Measurements from ENCODE around the gene ANTXR2.

ANTXR2 gene

DNA sequence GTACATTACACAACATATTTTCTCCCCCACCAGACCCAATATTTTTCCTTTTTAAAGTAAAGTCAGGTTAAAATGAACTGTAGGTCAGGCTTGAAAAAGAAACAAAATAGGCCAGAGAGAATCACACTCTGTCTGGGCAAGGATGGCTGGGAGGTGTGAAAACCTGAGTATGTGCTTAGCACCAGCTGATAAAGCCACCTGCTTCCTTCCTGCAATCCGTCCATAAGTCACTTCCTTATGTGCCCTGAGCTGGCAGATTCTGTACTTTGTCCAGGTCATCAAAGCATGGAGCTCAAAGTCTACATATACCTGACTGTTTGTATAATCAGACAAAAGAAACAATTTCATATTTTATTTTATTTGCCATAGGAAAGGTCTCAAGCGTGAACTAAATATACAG is 37.7 kb downstream of the ANTXR2 start:
- no CpG with 5 or more reads among the region's 2 CpGs for WGBS (ENCODE audit: extremely low coverage, insufficient coverage, insufficient read length)
- H4K12ac ChIP-seq (ENCODE audit: low read depth, low read length) = no peak overlapping the region
- no peak overlapping the region for H3K9ac ChIP-seq (ENCODE audit: low read length)
- no peak overlapping the region for H3K4ac ChIP-seq (ENCODE audit: low read depth, low read length)
- no peak for DNase-seq
- H3K79me2 ChIP-seq (ENCODE audit: control insufficient read depth, insufficient read depth, low read length, poor library complexity) = no peaks in the 10 kb centered on the region
- no peak overlapping the region for H3K27ac ChIP-seq (ENCODE audit: low read depth, low read length)
- H3K4me3 ChIP-seq (ENCODE audit: low read depth, low read length) = no peak overlapping the region
- H4K8ac ChIP-seq (ENCODE audit: low read depth, low read length) = no peak overlapping the region
- H2BK120ac ChIP-seq (ENCODE audit: insufficient read depth, low read length, poor library complexity) = no peak overlapping the region
- H3K18ac ChIP-seq (ENCODE audit: low read length) = no peak overlapping the region
- H3K4me1 ChIP-seq (ENCODE audit: control insufficient read depth in 1 of 2, insufficient read depth in 2 of 2, low read length in 2 of 2) = peaks cover 0 to 5% of the 10 kb centered on the region in 2 experiments
- H2AFZ ChIP-seq (ENCODE audit: insufficient read depth, low read length, poor library complexity) = no peak overlapping the region
- no peak overlapping the region for H3K4me2 ChIP-seq (ENCODE audit: low read length)
- H3K14ac ChIP-seq (ENCODE audit: low read length) = no peak overlapping the region
- no peak overlapping the region for H2BK12ac ChIP-seq (ENCODE audit: low read length)
- no peaks in the 10 kb centered on the region for H3K9me3 ChIP-seq (ENCODE audit: insufficient read depth, low read depth, low read length)
- H2BK5ac ChIP-seq (ENCODE audit: low read depth, low read length, poor library complexity) = no peak overlapping the region
- H3K36me3 ChIP-seq (ENCODE audit: control insufficient read depth in 1 of 2, insufficient read depth in 2 of 2, low read length in 2 of 2) = no peaks in the 10 kb centered on the region
- H4K91ac ChIP-seq (ENCODE audit: low read depth, low read length) = no peak overlapping the region
- H3K79me1 ChIP-seq (ENCODE audit: low read length) = peaks cover 3% of the 10 kb centered on the region
- no peak overlapping the region for H2AK5ac ChIP-seq (ENCODE audit: low read length)
- H3K27me3 ChIP-seq (ENCODE audit: insufficient read depth, low read length) = no peaks in the 10 kb centered on the region
- no peak overlapping the region for H3K23ac ChIP-seq (ENCODE audit: low read length)

DNA sequence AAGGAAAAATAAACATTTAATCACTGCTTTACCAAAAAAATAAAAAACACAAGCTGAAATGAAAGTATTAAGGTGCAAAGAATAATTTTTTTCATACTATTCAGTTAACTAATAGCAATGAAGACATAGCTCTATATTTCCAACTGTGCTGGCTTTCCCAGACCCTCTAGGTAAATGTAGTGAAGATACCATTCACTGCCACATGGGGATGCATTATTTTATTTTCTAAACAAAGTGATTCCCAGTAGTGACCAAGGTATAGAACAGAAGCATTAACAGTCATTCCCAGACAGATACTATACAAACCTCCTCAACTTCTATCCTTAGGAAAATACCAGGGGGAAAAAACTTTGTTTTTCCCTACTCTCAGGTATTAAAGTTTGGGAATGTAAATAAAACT is 39.4 kb downstream of the ANTXR2 start:
- Histone ChIP-seq H4K91ac (ENCODE audit: low read depth, low read length) (no peak overlapping the region), H4K12ac (ENCODE audit: low read depth, low read length) (no peak overlapping the region)

DNA sequence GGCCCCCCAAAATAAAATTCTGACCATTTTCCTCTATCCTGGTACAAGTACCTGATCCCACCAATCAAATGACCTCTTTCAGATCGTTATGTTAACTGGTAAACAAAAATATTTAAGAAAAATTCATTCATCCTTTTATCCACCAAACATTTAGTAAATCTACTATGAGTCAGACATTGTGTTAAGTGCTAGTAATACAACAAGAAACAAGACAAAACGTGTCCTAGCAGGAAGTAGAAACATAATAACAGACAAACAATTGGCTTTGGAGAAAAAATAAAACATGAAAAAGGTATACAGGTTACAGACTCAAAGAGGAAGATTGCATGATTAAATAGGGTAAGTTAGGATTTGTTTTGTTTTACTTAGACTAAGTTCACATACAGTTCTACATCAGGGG is 43.7 kb downstream of the ANTXR2 start:
- Histone ChIP-seq H3K4ac (ENCODE audit: low read depth, low read length) (no peak overlapping the region), H3K9ac (ENCODE audit: low read length) (no peak overlapping the region), H2BK12ac (ENCODE audit: low read length) (no peak overlapping the region), H3K9me3 (ENCODE audit: insufficient read depth, low read depth, low read length) (no peaks in the 10 kb centered on the region), H2AK5ac (ENCODE audit: low read length) (no peak overlapping the region), H3K27me3 (ENCODE audit: insufficient read depth, low read length) (no peaks in the 10 kb centered on the region), H3K18ac (ENCODE audit: low read length) (no peak overlapping the region), H3K79me2 (ENCODE audit: control insufficient read depth, insufficient read depth, low read length, poor library complexity) (no peaks in the 10 kb centered on the region), H3K4me1 (ENCODE audit: control insufficient read depth in 1 of 2, insufficient read depth in 2 of 2, low read length in 2 of 2) (no peaks in the 10 kb centered on the region), H4K91ac (ENCODE audit: low read depth, low read length) (no peak overlapping the region), H3K4me3 (ENCODE audit: low read depth, low read length) (no peak overlapping the region), H2BK120ac (ENCODE audit: insufficient read depth, low read length, poor library complexity) (no peak overlapping the region), H3K27ac (ENCODE audit: low read depth, low read length) (no peak overlapping the region), H4K12ac (ENCODE audit: low read depth, low read length) (no peak overlapping the region), H3K23ac (ENCODE audit: low read length) (no peak overlapping the region), H3K14ac (ENCODE audit: low read length) (no peak overlapping the region), H3K36me3 (ENCODE audit: control insufficient read depth in 1 of 2, insufficient read depth in 2 of 2, low read length in 2 of 2) (no peaks in the 10 kb centered on the region), H4K8ac (ENCODE audit: low read depth, low read length) (no peak overlapping the region), H3K4me2 (ENCODE audit: low read length) (no peak overlapping the region), H2BK5ac (ENCODE audit: low read depth, low read length, poor library complexity) (no peak overlapping the region), H2AFZ (ENCODE audit: insufficient read depth, low read length, poor library complexity) (no peak overlapping the region), H3K79me1 (ENCODE audit: low read length) (no peaks in the 10 kb centered on the region)
- WGBS (ENCODE audit: extremely low coverage, insufficient coverage, insufficient read length) = no CpG with 5 or more reads among the region's 2 CpGs
- no peak for DNase-seq

More for the DNA sequence above, 39.4 kb downstream of the ANTXR2 start:
- no peak overlapping the region for H3K4ac ChIP-seq (ENCODE audit: low read depth, low read length)
- H3K9me3 ChIP-seq (ENCODE audit: insufficient read depth, low read depth, low read length) = no peaks in the 10 kb centered on the region
- H4K8ac ChIP-seq (ENCODE audit: low read depth, low read length) = no peak overlapping the region
- H2BK5ac ChIP-seq (ENCODE audit: low read depth, low read length, poor library complexity) = no peak overlapping the region
- no peak overlapping the region for H3K27ac ChIP-seq (ENCODE audit: low read depth, low read length)
- H3K79me2 ChIP-seq (ENCODE audit: control insufficient read depth, insufficient read depth, low read length, poor library complexity) = no peaks in the 10 kb centered on the region
- no peaks in the 10 kb centered on the region for H3K36me3 ChIP-seq (ENCODE audit: control insufficient read depth in 1 of 2, insufficient read depth in 2 of 2, low read length in 2 of 2)
- no peak overlapping the region for H2AFZ ChIP-seq (ENCODE audit: insufficient read depth, low read length, poor library complexity)
- no peak overlapping the region for H3K23ac ChIP-seq (ENCODE audit: low read length)
- DNase-seq = no peak
- H3K4me1 ChIP-seq (ENCODE audit: control insufficient read depth in 1 of 2, insufficient read depth in 2 of 2, low read length in 2 of 2) = peaks cover 0 to 5% of the 10 kb centered on the region in 2 experiments
- no peak overlapping the region for H2AK5ac ChIP-seq (ENCODE audit: low read length)
- H3K4me2 ChIP-seq (ENCODE audit: low read length) = no peak overlapping the region
- no peak overlapping the region for H3K4me3 ChIP-seq (ENCODE audit: low read depth, low read length)
- H3K27me3 ChIP-seq (ENCODE audit: insufficient read depth, low read length) = no peaks in the 10 kb centered on the region
- no peak overlapping the region for H3K9ac ChIP-seq (ENCODE audit: low read length)
- no peak overlapping the region for H2BK120ac ChIP-seq (ENCODE audit: insufficient read depth, low read length, poor library complexity)
- no peak overlapping the region for H2BK12ac ChIP-seq (ENCODE audit: low read length)
- H3K18ac ChIP-seq (ENCODE audit: low read length) = no peak overlapping the region
- H3K79me1 ChIP-seq (ENCODE audit: low read length) = peaks cover 3% of the 10 kb centered on the region
- H3K14ac ChIP-seq (ENCODE audit: low read length) = no peak overlapping the region

DNA sequence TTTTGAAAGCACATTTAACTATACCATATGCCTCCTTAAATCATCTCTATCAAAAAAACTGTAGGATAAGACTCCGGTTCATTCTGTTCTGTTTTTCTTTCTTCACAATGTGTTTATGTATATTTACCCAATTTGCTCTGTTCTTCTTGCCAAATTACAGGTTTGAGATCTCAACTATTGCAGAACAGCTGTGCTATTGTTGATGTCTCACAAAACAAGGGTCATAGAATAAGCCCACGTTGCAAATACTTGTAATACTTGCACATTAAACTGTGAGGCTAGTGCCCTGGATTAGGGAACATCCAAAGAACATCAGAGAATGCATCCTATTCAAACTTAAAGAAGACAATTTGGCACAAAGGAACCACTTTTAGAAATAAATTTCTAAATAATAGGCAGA is 45.4 kb downstream of the ANTXR2 start:
- no CpG with 5 or more reads among the region's 2 CpGs for WGBS (ENCODE audit: extremely low coverage, insufficient coverage, insufficient read length)
- H3K4me2 ChIP-seq (ENCODE audit: low read length) = no peak overlapping the region
- H3K23ac ChIP-seq (ENCODE audit: low read length) = no peak overlapping the region
- H3K79me1 ChIP-seq (ENCODE audit: low read length) = no peaks in the 10 kb centered on the region
- no peaks in the 10 kb centered on the region for H3K27me3 ChIP-seq (ENCODE audit: insufficient read depth, low read length)
- no peak overlapping the region for H3K4me3 ChIP-seq (ENCODE audit: low read depth, low read length)
- no peak overlapping the region for H4K8ac ChIP-seq (ENCODE audit: low read depth, low read length)
- H3K27ac ChIP-seq (ENCODE audit: low read depth, low read length) = no peak overlapping the region
- H3K9me3 ChIP-seq (ENCODE audit: insufficient read depth, low read depth, low read length) = no peaks in the 10 kb centered on the region
- H3K18ac ChIP-seq (ENCODE audit: low read length) = no peak overlapping the region
- H3K9ac ChIP-seq (ENCODE audit: low read length) = no peak overlapping the region
- no peak for DNase-seq
- no peak overlapping the region for H2BK5ac ChIP-seq (ENCODE audit: low read depth, low read length, poor library complexity)
- no peak overlapping the region for H3K4ac ChIP-seq (ENCODE audit: low read depth, low read length)
- H4K91ac ChIP-seq (ENCODE audit: low read depth, low read length) = no peak overlapping the region
- H3K36me3 ChIP-seq (ENCODE audit: control insufficient read depth in 1 of 2, insufficient read depth in 2 of 2, low read length in 2 of 2) = no peaks in the 10 kb centered on the region
- no peak overlapping the region for H2AFZ ChIP-seq (ENCODE audit: insufficient read depth, low read length, poor library complexity)
- no peak overlapping the region for H3K14ac ChIP-seq (ENCODE audit: low read length)
- no peak overlapping the region for H4K12ac ChIP-seq (ENCODE audit: low read depth, low read length)
- H2AK5ac ChIP-seq (ENCODE audit: low read length) = no peak overlapping the region
- H3K4me1 ChIP-seq (ENCODE audit: control insufficient read depth in 1 of 2, insufficient read depth in 2 of 2, low read length in 2 of 2) = no peaks in the 10 kb centered on the region
- H2BK120ac ChIP-seq (ENCODE audit: insufficient read depth, low read length, poor library complexity) = no peak overlapping the region
- no peak overlapping the region for H2BK12ac ChIP-seq (ENCODE audit: low read length)
- H3K79me2 ChIP-seq (ENCODE audit: control insufficient read depth, insufficient read depth, low read length, poor library complexity) = no peaks in the 10 kb centered on the region
